Measurements from ENCODE around the gene NSD2.
A peak's percentile ranks its signal among the peaks of the same experiment; 100 is the strongest.
"Not testable (repeated sequence)": the region's sequence is repeated elsewhere in the genome, so short reads cannot be mapped to it uniquely, and the experiment has no call there.

Gene NSD2

DNA sequence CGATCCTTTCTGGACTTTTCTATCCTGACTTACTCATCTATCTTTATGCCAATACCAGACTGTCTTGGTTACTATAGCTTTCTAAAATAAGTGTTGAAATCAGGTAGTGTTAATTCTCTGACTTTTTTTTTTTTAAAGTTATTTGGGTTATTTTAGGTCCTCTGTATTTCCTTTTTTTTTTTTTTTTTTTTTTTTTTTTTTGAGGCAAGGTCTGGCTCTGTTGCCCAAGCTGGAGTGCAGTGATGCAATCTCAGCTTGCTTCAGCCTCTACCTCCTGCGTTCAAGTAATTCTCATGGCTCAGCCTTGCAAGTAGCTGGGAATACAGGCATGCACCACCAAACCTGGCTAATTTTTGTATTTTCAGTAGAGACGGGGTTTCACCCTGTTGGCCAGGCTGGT lies 140.4 kb downstream of the NSD2 start:
- Mint-ChIP-seq H3K4me3 (peak overlapping the region in 2 of 3 experiments; percentile 19 to 39), H3K9me3 (no peaks in the 10 kb centered on the region), H3K27me3 (ENCODE audit: low read depth) (no peaks in the 10 kb centered on the region), H3K27ac (no peak overlapping the region), H3K36me3 (ENCODE audit: low read depth) (no peaks in the 10 kb centered on the region), H3K4me1 (peaks cover 11% of the 10 kb centered on the region)
- TF ChIP-seq, protein P1, sequence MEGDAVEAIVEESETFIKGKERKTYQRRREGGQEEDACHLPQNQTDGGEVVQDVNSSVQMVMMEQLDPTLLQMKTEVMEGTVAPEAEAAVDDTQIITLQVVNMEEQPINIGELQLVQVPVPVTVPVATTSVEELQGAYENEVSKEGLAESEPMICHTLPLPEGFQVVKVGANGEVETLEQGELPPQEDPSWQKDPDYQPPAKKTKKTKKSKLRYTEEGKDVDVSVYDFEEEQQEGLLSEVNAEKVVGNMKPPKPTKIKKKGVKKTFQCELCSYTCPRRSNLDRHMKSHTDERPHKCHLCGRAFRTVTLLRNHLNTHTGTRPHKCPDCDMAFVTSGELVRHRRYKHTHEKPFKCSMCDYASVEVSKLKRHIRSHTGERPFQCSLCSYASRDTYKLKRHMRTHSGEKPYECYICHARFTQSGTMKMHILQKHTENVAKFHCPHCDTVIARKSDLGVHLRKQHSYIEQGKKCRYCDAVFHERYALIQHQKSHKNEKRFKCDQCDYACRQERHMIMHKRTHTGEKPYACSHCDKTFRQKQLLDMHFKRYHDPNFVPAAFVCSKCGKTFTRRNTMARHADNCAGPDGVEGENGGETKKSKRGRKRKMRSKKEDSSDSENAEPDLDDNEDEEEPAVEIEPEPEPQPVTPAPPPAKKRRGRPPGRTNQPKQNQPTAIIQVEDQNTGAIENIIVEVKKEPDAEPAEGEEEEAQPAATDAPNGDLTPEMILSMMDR (IDR thresholded peaks at IDR 0.05; ENCODE audit: unreplicated experiment in 3 of 3) = no peak

DNA sequence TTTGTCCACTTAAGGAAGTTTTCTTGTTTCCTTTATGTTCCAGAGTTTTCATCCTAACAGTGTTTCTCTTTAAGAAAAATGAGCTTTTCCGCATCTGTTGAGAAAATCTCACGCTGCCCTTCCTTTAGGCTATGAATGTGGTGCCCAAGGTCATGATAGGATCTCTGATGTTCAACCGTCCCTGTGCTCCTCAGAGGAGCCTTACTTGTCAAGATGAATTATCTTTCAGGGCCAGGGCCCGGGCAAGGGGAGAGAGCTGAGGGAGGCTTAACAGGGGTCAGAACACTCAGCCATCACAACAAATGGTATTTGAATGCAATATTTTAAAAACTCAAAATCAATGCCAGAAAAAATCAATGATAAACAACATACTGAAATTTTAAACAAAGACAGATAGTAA lies 143.8 kb downstream of the NSD2 start:
- Mint-ChIP-seq H3K9me3 (no peaks in the 10 kb centered on the region), H3K36me3 (ENCODE audit: low read depth) (no peaks in the 10 kb centered on the region), H3K27me3 (ENCODE audit: low read depth) (peaks cover 6% of the 10 kb centered on the region), H3K4me1 (peaks cover 1% of the 10 kb centered on the region), H3K27ac (no peak overlapping the region), H3K4me3 (no peak overlapping the region)
- TF ChIP-seq, protein P1 (IDR thresholded peaks at IDR 0.05; ENCODE audit: unreplicated experiment in 3 of 3) = no peak

DNA sequence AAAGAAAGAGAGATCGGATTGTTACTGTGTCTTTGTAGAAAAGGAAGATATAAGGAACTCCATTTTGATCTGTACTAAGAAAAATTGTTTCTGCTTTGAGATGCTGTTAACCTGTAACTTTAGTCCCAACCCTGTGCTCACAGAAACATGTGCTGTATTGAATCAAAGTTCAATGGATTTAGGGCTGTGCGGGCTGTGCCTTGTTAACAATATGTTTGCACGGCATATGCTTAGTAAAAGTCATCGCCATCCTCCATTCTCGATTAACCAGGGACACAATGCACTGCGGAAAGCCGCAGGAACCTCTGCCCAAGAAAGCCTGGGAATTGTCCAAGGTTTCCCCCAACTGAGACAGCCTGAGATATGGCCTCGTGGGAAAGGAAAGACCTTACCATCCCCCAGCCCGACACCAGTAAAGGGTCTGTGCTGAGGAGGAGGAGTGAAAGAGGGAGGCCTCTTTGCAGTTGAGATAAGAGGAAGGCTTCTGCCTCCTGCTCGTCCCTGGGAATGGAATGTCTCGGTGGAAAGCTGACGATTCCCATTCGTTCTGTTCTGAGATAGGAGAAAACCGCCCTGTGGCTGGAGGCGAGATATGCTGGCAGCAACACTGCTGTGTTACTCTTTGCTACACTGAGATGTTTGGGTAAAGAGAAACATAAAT lies 150.3 kb downstream of the NSD2 start:
- Mint-ChIP-seq H3K4me1 (peaks cover 13% of the 10 kb centered on the region), H3K4me3 (peak overlapping the region in 2 of 3 experiments; percentile 5 to 52), H3K9me3 (peaks cover 13% of the 10 kb centered on the region), H3K27me3 (ENCODE audit: low read depth) (peaks cover 24% of the 10 kb centered on the region), H3K27ac (peak overlapping the region; percentile 87 to 97 (median 95))
- not testable (repeated sequence) for H3K36me3 Mint-ChIP-seq (ENCODE audit: low read depth)

DNA sequence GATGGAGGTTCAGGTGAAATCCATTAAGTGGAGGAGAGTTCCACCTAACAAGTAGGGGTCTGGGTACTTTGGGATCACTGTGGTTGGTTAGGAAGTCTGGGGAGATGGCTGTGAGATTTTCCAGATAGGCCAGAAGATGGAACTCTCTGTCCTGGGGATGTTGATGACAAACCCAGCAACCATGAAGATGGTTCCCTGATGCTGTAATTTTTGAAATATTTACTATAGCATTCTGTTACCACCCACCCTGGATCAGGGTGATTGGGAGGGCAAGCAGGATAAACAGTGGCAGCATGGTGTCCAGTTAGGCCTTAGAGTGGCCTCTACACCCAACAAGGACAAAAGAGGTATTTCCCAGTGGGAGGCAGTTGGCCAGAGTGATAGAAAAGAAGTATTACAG lies 153.5 kb downstream of the NSD2 start:
- Mint-ChIP-seq H3K9me3 (peaks cover 31% of the 10 kb centered on the region), H3K4me1 (peaks cover 13% of the 10 kb centered on the region), H3K4me3 (no peak overlapping the region), H3K27ac (no peak overlapping the region), H3K27me3 (ENCODE audit: low read depth) (peaks cover 47% of the 10 kb centered on the region), H3K36me3 (ENCODE audit: low read depth) (no peaks in the 10 kb centered on the region)
- TF ChIP-seq, protein P1 (IDR thresholded peaks at IDR 0.05; ENCODE audit: unreplicated experiment in 3 of 3) = no peak

DNA sequence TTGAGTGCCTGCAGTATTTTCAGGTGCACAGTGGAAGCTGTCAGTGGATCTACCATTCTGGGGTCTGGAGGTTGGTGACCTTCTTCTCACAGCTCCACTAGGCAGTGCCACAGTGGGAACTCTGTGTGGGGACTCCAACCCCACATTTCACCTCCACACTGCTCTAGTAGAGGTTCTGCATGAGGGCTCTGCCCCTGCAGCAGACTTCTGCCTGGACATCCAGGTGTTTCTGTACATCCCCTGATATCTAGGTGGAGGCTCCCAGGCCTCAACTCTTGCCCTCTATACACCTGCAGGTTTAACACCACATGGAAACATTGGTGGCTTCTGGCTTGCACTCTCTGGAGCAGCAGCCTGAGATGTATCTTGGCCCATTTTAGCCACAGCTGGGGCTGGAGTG lies 154.6 kb downstream of the NSD2 start:
- TF ChIP-seq, protein P1 (IDR thresholded peaks at IDR 0.05; ENCODE audit: unreplicated experiment in 3 of 3) = no peak
- Mint-ChIP-seq H3K4me3 (no peak overlapping the region), H3K9me3 (peaks cover 31% of the 10 kb centered on the region), H3K36me3 (ENCODE audit: low read depth) (no peaks in the 10 kb centered on the region), H3K27me3 (ENCODE audit: low read depth) (peaks cover 53% of the 10 kb centered on the region), H3K27ac (no peak overlapping the region), H3K4me1 (peaks cover 13% of the 10 kb centered on the region)

DNA sequence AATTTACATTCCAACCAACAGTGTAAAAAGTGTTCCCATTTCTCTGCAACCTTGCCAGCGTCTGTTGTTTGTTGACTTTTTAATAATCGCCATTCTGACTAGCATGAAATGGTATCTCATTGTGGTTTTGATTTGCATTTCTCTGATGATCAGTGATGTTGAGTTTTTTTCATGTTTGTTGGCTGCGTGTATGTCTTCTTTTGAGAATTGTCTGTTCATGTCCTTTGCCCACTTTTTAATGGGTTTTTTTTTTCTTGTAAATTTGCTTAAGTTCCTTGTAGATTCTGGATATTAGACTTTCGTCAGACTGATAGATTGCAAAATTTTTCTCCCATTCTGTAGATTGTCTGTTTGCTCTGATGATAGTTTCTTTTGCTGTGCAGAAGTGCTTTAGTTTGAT lies 155.9 kb downstream of the NSD2 start:
- H3K36me3 Mint-ChIP-seq (ENCODE audit: low read depth); H3K27ac Mint-ChIP-seq; H3K4me1 Mint-ChIP-seq; H3K4me3 Mint-ChIP-seq: not testable (repeated sequence)
- Mint-ChIP-seq H3K27me3 (ENCODE audit: low read depth) (peaks cover 52% of the 10 kb centered on the region), H3K9me3 (peaks cover 35% of the 10 kb centered on the region)

DNA sequence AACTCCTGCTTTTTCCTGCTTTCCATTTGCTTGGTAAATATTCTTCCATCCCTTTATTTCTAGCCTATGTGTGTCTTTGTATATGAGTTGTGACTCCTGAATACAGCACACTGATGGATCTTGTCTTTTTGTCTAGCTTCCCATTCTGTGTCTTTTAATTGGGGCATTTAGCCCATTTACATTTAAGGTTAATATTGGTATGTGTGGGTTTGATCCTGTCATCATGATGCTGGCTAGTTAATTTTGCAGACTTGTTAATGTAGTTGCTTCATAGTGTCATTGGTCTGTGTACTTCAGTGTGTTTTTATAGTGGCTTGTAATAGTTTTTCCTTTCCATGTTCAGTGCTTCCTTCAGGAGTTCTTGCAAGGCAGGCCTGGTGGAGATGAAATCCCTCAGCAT lies 160.0 kb downstream of the NSD2 start:
- H3K4me3 Mint-ChIP-seq; H3K36me3 Mint-ChIP-seq (ENCODE audit: low read depth); H3K27ac Mint-ChIP-seq; H3K4me1 Mint-ChIP-seq: not testable (repeated sequence)
- H3K9me3 Mint-ChIP-seq = peaks cover 36% of the 10 kb centered on the region
- H3K27me3 Mint-ChIP-seq (ENCODE audit: low read depth) = peaks cover 68% of the 10 kb centered on the region
